Measurements from ENCODE around the gene NAT9.

Gene NAT9

GRCh38 chr17:74748279-74748528, 27.9 kb downstream of the NAT9 start:
- in situ Hi-C loops (cut with MboI; ENCODE audit: low sequenced_read_pairs), result no loop called here

GRCh38 chr17:74746922-74747321, 29.2 kb downstream of the NAT9 start:
- in situ Hi-C loops (cut with MboI; ENCODE audit: low sequenced_read_pairs), result no loop called here

- in situ Hi-C loops (cut with MboI; ENCODE audit: low sequenced_read_pairs), result no loop called here
Observed at GRCh38 chr17:74746376-74746775, 29.8 kb downstream of the NAT9 start.

GRCh38 chr17:74745548-74746177, 30.5 kb downstream of the NAT9 start:
- in situ Hi-C loops (cut with MboI; ENCODE audit: low sequenced_read_pairs), result no loop called here

GRCh38 chr17:74744714-74745547, 31.2 kb downstream of the NAT9 start:
- in situ Hi-C loops (cut with MboI; ENCODE audit: low sequenced_read_pairs), result no loop called here

- in situ Hi-C loops (cut with MboI; ENCODE audit: low sequenced_read_pairs), result no loop called here
Observed at GRCh38 chr17:74744349-74744713, 31.8 kb downstream of the NAT9 start.

GRCh38 chr17:74743755-74744154, 32.4 kb downstream of the NAT9 start:
- in situ Hi-C loops (cut with MboI; ENCODE audit: low sequenced_read_pairs), result no loop called here

- in situ Hi-C loops (cut with MboI; ENCODE audit: low sequenced_read_pairs), result no loop called here
Observed at GRCh38 chr17:74742978-74743545, 33.1 kb downstream of the NAT9 start.

- in situ Hi-C loops (cut with MboI; ENCODE audit: low sequenced_read_pairs), result no loop called here
Observed at GRCh38 chr17:74742153-74742515, 34.0 kb downstream of the NAT9 start.

GRCh38 chr17:74740641-74741387, 35.3 kb downstream of the NAT9 start:
- in situ Hi-C loops (cut with MboI; ENCODE audit: low sequenced_read_pairs), result no loop called here

GRCh38 chr17:74740173-74740572, 36.0 kb downstream of the NAT9 start:
- in situ Hi-C loops (cut with MboI; ENCODE audit: low sequenced_read_pairs), result no loop called here

GRCh38 chr17:74739227-74739831, 36.8 kb downstream of the NAT9 start:
- in situ Hi-C loops (cut with MboI; ENCODE audit: low sequenced_read_pairs), result no loop called here

GRCh38 chr17:74738051-74738996, 37.8 kb downstream of the NAT9 start:
- in situ Hi-C loops (cut with MboI; ENCODE audit: low sequenced_read_pairs), result no loop called here

- in situ Hi-C loops (cut with MboI; ENCODE audit: low sequenced_read_pairs), result no loop called here
Observed at GRCh38 chr17:74737299-74738050, 38.7 kb downstream of the NAT9 start.

- in situ Hi-C loops (cut with MboI; ENCODE audit: low sequenced_read_pairs), result no loop called here
Observed at GRCh38 chr17:74736513-74737298, 39.4 kb downstream of the NAT9 start, which contains the start of gene RAB37. Gene RAB37 (plus strand): TSS chr17:74737256. CDS start chr17:74737273, 17 bp downstream.

- in situ Hi-C loops (cut with MboI; ENCODE audit: low sequenced_read_pairs), result no loop called here
Observed at GRCh38 chr17:74734256-74734655, 41.9 kb downstream of the NAT9 start.

GRCh38 chr17:74733365-74734122, 42.6 kb downstream of the NAT9 start:
- in situ Hi-C loops (cut with MboI; ENCODE audit: low sequenced_read_pairs), result no loop called here
